Activated CD4-positive, alpha-beta T cell treated with anti-CD3 and anti-CD28 coated beads, Interleukin-2, Interleukin-4, amounts not matched to agents 100 ng/mL and 50 ng/mL, durations not matched to agents 16 hours and 8 hours (primary cell): ENCODE results near the gene ADGRL3.
"Not testable (repeated sequence)": the region's sequence is repeated elsewhere in the genome, so short reads cannot be mapped to it uniquely, and the experiment has no call there.

Experiments
- DNase-seq: peaks from one replicate; pipeline ENCODE4 v3.0.0-alpha.2; 2020; ENCODE audit warnings: low spot score

Gene ADGRL3

GRCh38 chr4:61756937-61757336 lies 556.8 kb downstream of the ADGRL3 start:
- not testable (repeated sequence) for DNase-seq

- not testable (repeated sequence) for DNase-seq
Observed at GRCh38 chr4:61757983-61758382, 557.9 kb downstream of the ADGRL3 start.

- not testable (repeated sequence) for DNase-seq
Observed at GRCh38 chr4:61758596-61758995, 558.5 kb downstream of the ADGRL3 start.

GRCh38 chr4:61759245-61759644 lies 559.1 kb downstream of the ADGRL3 start:
- DNase-seq = not testable (repeated sequence)

GRCh38 chr4:61759885-61760284 lies 559.8 kb downstream of the ADGRL3 start:
- not testable (repeated sequence) for DNase-seq

GRCh38 chr4:61760820-61761219 lies 560.7 kb downstream of the ADGRL3 start:
- no peak for DNase-seq

- no peak for DNase-seq
Observed at GRCh38 chr4:61762722-61763627, 562.8 kb downstream of the ADGRL3 start.

GRCh38 chr4:61763682-61764081 lies 563.6 kb downstream of the ADGRL3 start:
- no peak for DNase-seq

- not testable (repeated sequence) for DNase-seq
Observed at GRCh38 chr4:61764090-61764489, 564.0 kb downstream of the ADGRL3 start.

- DNase-seq = not testable (repeated sequence)
Observed at GRCh38 chr4:61769444-61770167, 569.5 kb downstream of the ADGRL3 start.

GRCh38 chr4:61770456-61770855 lies 570.3 kb downstream of the ADGRL3 start:
- no peak for DNase-seq

- no peak for DNase-seq
Observed at GRCh38 chr4:61771056-61771455, 570.9 kb downstream of the ADGRL3 start.

GRCh38 chr4:61772126-61772525 lies 572.0 kb downstream of the ADGRL3 start:
- no peak for DNase-seq

- DNase-seq = no peak
Observed at GRCh38 chr4:61773655-61774245, 573.6 kb downstream of the ADGRL3 start.

- DNase-seq = no peak
Observed at GRCh38 chr4:61782133-61782532, 582.0 kb downstream of the ADGRL3 start.

- peak; percentile 35 for DNase-seq
Observed at GRCh38 chr4:61783050-61783449, 582.9 kb downstream of the ADGRL3 start.

- no peak for DNase-seq
Observed at GRCh38 chr4:61785761-61786160, 585.6 kb downstream of the ADGRL3 start.

GRCh38 chr4:61786211-61786610 lies 586.1 kb downstream of the ADGRL3 start:
- DNase-seq = no peak

- DNase-seq = no peak
Observed at GRCh38 chr4:61795998-61796397, 595.9 kb downstream of the ADGRL3 start.

- DNase-seq = no peak
Observed at GRCh38 chr4:61799794-61800193, 599.7 kb downstream of the ADGRL3 start.

GRCh38 chr4:61805227-61805626 lies 605.1 kb downstream of the ADGRL3 start:
- no peak for DNase-seq

GRCh38 chr4:61805979-61806378 lies 605.9 kb downstream of the ADGRL3 start:
- DNase-seq = no peak

- no peak for DNase-seq
Observed at GRCh38 chr4:61812171-61812570, 612.0 kb downstream of the ADGRL3 start.
